Limb (tissue), 2 donors: Measurements from ENCODE around the gene EIF1AX.
"Not testable (repeated sequence)": the region's sequence is repeated elsewhere in the genome, so short reads cannot be mapped to it uniquely, and the experiment has no call there.

ENCODE experiments used
- DNase-seq, 2 donors: peaks; one replicate each; pipeline ENCODE4 v3.0.0-alpha.2; 2016; ENCODE audit errors: extremely low spot score in 2 of 2

EIF1AX gene, protein sequence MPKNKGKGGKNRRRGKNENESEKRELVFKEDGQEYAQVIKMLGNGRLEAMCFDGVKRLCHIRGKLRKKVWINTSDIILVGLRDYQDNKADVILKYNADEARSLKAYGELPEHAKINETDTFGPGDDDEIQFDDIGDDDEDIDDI

DNA sequence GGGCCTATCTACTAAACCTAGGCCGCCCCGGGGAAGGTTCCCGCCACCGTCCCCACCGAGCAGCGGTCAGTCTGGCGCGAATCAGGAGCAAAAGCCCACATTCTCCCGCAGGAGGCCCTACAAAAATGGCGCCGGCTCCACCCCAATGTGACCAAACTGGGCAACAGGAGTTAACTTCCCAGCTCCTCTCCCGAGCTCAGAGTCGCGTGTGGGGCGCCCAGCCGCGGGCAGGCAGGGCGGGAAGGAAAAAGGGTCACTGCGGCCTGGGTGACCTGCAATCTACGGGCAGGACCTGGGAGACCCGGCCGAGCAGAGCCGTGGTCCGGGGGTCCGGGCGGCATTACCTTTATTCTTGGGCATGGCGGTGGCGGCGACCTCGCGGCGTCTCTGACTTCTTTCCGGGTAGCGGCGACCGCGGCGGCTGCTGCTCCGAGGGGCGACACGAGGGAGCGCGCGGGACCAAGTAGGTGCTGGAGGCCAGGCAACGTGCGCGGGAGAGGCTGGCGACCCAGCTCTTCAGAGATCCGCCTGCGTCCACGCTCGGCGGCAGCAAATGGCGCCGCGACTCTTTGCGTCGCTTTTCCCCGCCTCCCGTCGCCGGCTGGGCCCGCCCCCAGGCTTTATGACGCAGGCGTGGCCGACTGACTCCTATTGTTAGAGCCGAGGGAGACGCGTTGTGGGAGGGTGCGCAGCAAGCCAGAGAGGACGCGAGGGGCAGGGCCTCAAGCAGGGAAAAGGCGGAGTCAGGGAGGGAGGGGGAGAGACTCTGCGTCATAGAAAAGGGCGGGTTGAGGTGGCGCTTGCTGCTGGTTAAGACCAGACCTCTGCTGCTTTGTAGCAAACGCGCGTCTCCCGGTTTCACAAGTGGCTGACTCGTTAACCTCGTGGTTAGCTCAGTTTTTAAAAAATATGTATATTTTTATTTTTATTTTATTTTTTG lies at the start of gene EIF1AX:
EIF1AX (minus strand) TSS at position 558 of the 940 bp plus-strand sequence; CDS start at position 360, 198 bp downstream.
- DNase-seq = peak; percentile 95

DNA sequence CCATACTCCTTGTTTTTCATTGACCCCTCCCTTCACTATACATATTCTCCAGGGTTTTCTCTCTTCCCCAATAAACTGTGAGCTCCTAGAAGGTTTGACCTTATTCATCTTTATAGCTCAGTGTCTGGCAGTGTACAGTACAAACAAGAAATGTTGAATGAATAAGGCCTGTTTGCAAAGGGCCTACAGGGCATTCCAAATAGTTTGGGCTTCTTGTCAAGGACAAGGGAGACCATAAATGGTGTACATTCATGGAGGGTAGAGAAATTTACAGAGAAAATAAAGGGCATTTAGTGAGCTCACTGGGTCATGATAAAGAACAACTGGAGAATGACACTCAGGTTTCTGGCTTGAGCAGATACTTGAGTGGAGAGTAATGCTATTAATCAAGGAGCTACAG lies 47.5 kb upstream of the EIF1AX start:
- no peak for DNase-seq

DNA sequence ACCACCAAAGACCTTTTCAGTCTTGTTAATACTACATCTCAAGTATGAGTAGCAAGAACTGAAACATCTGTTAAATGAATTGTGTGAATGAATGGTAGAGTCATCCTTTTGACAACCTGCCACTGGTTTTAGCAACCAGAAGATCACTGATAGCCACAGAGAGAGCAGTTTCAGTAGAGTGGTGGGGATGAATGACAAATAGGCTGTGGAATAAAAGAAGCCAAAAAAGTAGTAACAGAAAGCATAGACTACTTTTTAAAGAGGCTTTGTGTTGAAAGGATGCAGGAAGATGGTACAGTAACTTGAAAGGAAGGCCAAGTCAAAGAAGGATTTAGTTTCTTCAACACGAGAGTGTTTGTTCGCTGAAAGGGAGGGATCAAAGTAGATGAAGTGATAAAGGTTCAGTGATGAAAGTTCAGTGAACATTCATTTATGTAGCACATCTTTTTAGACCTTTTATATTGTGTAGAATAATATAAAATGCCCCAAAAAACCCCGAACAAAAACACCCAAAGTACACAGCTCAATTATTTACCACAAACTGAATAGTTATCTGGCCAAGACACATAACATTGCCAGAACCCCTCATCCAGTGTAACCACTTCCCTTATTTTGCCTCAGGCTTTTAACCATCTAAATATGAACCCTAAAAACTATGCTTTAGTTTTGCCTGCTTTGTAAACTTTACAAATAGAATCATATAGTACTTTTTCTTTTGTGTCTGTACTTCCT lies 40.1 kb upstream of the EIF1AX start:
- DNase-seq = no peak

DNA sequence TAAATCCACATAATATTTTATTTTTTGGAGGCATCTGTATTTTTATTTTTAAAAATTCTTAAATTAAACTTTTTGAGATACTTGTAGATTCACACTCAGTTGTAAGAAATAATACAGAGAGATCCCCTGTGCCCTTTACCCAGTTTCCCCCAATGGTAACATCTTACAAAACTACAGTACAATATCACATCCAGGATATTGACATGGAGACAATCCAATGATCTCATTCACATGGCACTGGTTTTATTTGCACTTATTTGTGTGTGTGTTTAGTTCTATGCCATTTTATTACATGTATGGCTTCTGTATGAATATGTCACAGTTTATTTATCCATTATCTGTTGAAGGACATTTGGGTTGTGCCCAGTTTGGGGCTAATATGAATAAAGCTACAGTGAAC lies 35.5 kb upstream of the EIF1AX start:
- DNase-seq = no peak

DNA sequence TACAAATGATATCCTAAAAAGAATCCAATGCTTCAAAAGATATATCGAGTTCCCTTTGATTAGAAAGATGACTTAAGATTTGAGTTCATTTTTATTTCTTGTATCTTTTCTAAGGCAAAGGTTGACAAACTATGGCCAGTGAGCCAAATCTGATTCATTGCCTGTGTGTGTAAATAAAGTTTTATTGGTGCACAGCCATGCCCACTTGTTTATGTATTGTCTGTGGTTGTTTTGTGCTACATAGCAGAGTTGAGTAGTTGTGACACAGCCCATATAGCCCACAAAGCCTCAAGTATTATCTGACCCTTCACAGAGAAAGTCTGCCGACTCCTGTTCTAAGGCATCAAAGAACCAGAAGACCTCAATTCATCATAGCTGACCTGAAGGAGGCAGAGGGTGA lies 32.2 kb upstream of the EIF1AX start:
- DNase-seq = no peak

DNA sequence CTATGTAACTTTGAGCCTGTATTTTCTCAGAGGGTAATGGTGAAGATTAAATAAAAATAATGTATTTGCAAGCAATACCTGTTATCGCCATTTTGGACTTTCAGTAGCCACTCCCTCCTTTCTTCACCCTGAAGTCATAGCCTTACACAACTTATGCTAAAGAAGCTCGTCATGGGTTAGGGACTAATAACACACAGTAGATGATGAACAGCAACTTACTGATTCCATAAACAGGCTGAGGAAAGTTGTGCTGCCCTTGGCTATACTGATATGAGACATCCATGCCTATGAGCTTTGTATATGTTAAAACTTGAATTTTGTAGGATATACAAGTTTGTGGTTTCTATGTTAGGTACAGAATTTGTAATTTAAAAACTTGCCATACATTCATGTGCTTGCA lies 31.7 kb upstream of the EIF1AX start:
- no peak for DNase-seq

DNA sequence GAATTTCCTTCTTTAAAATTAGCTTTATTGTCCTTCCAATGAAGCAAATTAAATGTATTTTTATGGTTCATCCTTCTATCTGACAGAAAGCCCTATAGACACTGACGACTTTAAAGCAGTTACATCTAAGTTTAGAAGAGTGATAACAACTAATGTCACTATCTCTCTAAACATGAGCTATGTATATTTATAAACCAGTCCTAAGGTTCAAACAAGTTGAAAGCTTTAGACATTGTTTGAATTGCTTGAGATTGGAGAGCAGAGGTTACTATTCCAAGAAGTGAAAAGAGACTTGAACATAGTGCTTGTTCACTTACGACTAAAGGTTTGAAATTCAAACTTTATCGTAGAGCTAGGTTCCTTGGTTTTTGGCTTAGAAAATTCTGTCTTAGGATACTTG lies 30.2 kb upstream of the EIF1AX start:
- no peak for DNase-seq

DNA sequence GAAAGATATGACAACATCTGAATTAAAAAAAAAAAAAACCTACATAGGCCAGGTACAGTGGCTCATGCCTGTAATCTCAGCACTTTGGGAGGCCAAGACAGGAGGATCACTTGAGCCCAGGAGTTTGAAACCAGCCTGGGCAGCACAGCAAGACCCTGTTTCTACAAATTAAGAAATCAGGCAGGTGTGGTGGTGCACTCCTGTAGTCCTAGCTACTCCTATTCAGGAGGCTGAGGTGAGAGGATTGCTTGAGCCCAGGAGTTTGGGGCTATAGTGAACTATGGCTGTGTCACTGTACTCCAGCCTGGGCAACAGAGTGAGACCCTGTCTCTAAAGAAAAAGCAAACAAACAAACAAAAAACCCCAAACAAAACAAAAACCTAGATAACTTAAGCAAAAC lies 20.9 kb upstream of the EIF1AX start:
- not testable (repeated sequence) for DNase-seq

DNA sequence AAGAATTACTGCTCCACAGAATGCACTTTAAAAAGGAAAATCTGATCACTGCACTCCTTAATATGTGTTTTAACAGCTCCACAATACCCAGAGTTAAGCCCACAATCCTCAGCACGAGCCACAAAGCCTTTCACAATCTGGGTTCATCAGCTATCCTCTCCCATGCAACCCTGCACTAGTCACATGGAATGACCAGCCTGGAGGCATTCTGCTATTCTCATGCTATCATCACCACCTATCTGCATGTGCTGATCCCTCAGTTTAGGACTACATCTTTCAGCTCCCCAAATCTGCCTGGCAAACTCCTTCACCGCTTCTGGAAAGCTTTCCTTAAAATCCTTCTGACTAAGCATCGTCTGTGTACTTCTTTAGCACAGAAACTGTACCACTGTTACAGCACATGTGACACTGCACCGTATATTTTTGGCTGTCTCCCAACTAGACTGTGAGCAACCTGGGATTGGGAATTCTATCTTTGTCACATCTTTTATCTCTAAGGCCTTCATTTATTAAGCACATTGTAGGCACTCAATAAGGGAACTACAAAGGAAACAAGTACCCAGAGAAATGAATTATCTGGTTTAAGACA lies 18.3 kb upstream of the EIF1AX start:
- no peak for DNase-seq

DNA sequence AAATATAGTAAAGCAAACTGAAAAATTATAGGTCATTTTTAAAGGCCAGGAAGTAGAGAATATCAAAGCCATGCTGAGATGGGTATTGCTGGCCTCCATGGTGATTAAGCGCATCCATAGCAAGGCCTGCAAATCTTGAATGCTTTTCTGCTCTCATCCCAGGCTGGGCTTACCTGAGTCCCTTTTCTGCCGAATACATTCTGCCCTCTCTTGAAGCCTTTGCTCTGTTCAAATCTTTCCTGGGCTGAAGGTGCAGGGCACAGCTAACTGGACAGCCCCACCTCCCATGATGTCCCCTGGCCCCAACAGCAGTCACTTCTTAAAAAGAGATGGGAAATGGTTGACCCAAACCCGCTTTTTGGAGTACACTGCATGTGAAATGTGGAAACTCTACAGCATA lies 10.1 kb upstream of the EIF1AX start:
- no peak for DNase-seq

DNA sequence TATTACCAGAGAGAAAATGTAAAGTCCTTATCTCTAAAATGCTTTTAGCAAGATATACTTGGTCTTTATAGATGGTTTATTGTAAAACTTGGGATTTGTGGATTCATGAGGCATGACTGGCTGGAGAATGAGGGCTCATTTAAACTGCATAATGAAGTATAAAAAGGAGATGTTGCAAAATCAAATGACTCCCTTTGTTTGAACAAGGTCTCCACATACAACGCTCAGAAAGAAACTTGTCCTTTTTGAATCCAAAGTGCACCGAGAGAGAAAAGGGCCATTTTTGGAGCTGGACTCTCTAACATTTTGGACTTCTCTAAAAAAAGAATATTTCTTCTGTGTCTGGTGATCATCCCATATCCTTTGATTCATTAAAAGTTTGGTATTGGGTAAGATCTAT lies 7.7 kb upstream of the EIF1AX start:
- no peak for DNase-seq

DNA sequence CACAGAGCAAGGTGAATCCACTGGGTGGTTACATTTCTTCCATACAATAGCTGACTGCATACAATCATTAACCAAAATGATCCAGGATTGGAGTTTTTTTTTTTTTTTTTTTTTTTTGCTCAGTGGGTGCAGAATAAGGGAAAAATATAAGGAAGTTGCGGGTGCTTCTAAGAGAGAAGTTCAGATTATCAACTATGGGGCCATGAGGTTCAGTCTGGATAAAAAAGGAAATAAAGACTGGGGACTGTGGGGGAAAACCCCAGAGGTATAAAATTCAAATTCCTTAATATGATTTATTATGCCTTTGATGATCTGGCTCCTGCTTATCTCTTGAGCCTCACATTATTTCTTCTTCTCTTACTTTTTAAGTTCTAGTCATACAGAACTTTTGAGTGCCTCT lies 5.9 kb upstream of the EIF1AX start:
- no peak for DNase-seq

DNA sequence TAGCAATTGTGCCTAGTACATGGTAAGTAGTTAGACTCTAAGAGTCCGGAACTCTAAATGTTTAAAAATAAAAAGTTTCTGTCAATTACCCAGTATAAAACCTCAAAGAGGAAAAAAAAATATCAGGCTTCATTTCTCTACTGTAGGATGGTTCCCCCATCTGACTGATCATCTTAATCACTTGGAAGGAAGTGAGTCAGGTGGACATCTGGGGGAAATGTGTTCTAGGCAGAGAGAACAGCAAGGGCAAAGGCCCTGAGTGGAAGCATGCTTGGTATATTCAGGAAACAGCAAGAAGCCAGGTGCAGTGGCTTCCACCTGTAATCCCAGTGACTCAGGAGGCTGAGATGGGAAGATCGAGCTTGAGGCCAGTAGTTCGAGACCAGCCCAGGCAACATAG lies 2.9 kb upstream of the EIF1AX start:
- no peak for DNase-seq

DNA sequence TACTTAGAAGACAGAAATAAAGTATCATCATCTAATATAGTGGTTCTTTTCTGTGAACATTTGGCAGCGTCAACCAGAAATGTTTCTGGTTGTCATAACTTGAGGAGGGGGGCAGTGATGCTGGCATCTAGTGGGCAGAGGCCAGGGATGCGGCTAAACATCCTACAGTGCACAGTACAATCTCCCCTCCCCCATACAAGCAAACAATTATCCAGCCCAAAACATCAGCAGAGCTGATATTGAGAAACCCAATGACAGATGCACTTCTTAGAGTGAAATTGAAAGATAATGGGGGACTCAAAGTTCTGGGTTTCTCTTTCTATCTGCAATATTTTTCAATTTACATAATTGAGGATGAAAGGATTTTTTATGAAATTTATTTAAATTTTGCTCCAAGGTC lies 1.9 kb upstream of the EIF1AX start:
- no peak for DNase-seq

DNA sequence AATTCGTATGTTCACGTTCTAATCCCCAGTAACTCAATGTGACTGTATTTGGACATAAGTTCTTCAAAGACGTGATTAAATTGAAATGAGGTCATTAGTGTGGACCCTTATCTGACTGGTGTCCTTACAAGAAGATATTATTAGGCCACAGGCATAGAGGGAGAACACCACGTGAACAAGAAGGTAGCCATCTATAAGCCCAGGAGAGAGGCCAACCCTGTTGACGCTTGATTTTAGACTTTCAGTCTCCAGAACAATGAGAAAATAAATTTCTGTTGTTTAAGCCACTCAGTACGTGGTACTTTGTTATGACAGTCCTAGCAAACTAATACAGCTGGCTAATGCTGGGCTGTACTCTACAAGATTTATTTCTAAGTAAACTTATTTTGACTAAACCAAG lies 1.5 kb upstream of the EIF1AX start:
- no peak for DNase-seq

DNA sequence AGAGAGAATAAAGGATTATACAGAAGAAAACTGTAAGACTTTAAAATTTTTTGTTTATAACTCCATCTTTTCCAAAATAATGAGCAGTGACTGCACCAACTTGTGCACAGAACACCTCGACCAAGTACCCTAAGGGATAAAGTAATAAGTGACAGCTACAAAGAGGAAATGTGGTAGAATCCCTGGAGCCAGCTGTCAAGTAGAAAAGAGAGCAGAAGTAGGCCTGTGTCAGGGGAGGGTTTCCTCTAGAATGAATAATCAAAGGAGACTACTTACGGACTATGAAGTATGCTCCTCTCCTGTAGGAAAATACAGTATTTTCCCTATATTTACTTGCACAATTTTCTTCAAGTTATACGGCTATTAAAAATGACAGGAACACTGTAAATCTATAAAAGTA lies 1.2 kb downstream of the EIF1AX start:
- no peak for DNase-seq

DNA sequence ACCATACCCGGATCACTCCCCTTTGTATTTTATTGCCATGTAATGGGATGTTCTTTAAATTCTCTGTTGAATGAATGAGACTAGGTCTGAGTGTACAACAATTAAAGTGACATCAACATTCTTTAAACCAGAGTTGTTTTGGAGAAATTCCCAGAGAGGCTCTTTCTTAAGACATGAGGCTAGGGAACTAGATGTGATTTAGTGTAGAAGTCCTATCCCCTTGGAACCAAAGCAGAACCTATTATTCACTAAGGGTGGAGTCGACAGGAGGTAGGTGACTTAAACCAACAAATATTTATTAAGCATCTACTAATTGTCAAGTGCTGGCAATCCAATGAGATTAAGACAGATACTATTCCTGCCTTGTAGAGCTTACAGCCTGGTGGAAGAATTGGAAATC lies 1.7 kb downstream of the EIF1AX start:
- DNase-seq = no peak

DNA sequence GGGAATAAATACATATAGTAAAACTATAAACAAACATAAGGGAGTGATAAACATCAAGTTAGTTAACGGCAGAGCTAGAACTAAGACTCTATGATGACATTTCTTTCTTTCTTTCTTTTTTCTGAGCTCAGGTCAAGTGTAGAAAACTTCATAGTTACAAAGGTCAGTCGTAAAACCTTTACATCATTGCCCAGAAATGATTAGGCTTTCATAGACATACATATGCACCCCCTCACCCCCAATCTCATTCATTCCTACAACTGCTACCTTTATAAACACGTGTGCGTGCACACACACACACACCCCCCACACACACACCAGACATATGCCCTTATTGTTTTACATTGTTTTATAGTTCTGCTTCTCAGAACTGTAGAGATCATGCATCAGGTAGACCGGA lies 5.7 kb downstream of the EIF1AX start:
- DNase-seq = no peak

DNA sequence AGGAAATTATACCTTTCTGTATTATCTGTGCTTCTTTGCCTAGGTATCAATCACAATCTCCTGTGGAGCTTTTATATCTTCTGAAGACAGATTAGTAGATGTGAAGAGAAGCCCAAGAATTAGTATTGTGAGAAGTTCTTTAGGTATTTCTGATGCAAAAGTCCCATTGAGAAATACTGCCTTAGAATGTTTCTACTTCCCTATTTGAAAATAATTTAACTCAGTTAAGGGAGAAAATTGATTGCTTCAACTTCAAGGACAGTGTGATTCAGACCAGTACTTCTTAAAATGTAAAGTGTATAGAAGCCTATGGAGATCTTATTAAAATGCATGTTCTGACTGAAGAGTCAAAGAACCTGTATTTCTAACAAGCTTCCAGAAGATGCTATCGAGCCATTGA lies 9.0 kb downstream of the EIF1AX start:
- no peak for DNase-seq

DNA sequence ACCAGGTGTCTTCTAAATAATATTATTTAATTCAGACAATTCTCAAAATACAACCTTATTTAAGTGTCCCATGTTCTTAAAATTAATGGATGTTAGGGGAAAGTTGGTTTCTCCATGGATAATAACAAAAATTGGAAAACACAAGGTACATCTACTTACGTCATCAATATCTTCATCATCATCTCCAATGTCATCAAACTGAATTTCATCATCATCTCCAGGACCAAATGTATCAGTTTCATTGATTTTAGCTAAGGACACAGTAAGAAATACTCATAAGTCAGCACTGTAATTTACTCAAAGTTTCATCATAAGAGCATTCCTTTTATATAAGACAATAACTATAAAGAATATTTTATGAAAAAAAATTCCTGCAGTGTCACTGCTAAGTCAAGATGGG lies 11.3 kb downstream of the EIF1AX start:
- no peak for DNase-seq

DNA sequence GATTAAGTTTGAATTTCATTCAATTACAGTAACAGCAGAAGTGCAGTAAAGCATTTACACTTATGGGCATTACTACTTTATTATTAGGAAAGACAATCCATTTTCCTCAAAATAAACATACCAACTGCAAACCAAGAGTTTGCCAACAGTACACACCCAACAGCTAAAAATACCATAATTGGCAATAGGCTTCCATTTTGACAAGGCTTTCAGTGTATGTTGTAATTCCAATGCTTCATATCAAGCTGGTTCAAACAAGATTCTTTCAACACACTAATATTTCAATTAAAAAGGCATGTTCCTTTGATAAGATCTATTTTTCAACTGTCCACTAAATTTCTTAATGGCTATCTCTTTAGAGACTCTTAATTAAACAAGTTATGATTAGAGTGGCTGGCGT lies 12.1 kb downstream of the EIF1AX start:
- DNase-seq = no peak

DNA sequence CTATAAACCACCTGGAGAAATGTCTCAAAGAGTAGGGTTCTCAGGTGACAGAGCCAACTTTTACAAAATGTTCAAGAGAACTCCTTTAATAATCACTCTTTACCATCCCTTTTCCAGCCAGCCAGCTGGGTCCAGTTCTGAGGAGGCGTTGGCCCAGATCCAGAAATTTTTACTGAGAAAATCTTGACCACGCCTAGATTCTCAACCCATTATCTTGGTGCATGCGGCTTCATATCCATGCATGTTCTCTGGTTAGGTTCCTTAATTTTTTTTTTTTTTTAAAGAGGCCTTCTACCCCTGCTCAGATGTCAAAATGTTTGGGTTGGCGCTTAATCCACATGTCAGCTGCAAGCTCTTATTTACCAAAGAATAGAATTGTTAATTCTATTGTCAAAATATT lies 13.0 kb downstream of the EIF1AX start:
- no peak for DNase-seq
